GM12878 (cell line): ENCODE measurements around the gene IPO11. TPM values are rescaled to one million over a fixed set of nuclear protein-coding genes. Genes with fewer than 3 reads are reported as not detected.

Experiments
- ATAC-seq: fragments of 200-7000 bp; cut with Tn5 transposase; 3 replicates; pipeline ENCODE4 v1.9.1; 2020; ENCODE audit warnings: mild to moderate bottlenecking, moderate library complexity
- BruUV-seq: library from RNA; stranded (reverse); fragments of 400-500 nt; replicated peaks from 2 replicates; lab custom pipeline; 2021; lab: Mats Ljungman, UMichigan
- CTCF ChIA-PET: fragments of 300-600 bp; sonication (Branson Sonifier 250); formaldehyde crosslinking; extraction: SDS; loops from one replicate; lab custom pipeline; 2021; ENCODE audit warnings: inconsistent platforms; lab: Yijun Ruan, JAX
- POLR2A ChIA-PET: fragments of 350-600 bp; formaldehyde crosslinking; extraction: SDS; loops from one replicate; lab custom pipeline; 2021; ENCODE audit warnings: inconsistent platforms; lab: Charles Lee
- RAD21 ChIA-PET: fragments of 300-600 bp; sonication (Branson Sonifier 250); formaldehyde crosslinking; loops from one replicate; lab custom pipeline; 2023; ENCODE audit warnings: antibody characterized with exemption; ENCODE audit not compliant: unreplicated experiment; lab: Charles Lee
- SMC1A ChIA-PET: fragments of 300-600 bp; sonication (Branson Sonifier 250); formaldehyde crosslinking; loops from one replicate; lab custom pipeline; 2023; ENCODE audit not compliant: unreplicated experiment, uncharacterized antibody; lab: Charles Lee
- DNase-seq: peaks from one replicate; pipeline ENCODE4 v3.0.0-alpha.2; 2011; ENCODE audit warnings: low read depth, low spot score
- FAIRE-seq: peaks from 3 replicates; lab custom pipeline; 2011; peaks lifted over from hg19 to GRCh38; lab: Jason Lieb, UNC
- H2AFZ ChIP-seq: 2 replicates; pipeline ENCODE4 v1.6.0; 2011; ENCODE audit warnings: low read depth, low read length, control low read depth; ENCODE audit not compliant: control insufficient read depth
- H3K27ac ChIP-seq: 2 replicates; pipeline ENCODE4 v1.5.1; 2011; ENCODE audit warnings: control low read depth; ENCODE audit not compliant: control insufficient read depth, insufficient read depth
- H3K27me3 ChIP-seq, 2 experiments: replicated peaks in 1 of 2; 2 replicates each; pipeline versions ENCODE4 v1.6.0 to v1.6.1; 2011; ENCODE audit warnings: low read length in 1 of 2; ENCODE audit not compliant: control insufficient read depth in 2 of 2, insufficient read depth in 2 of 2
- H3K36me3 ChIP-seq, 2 experiments: 2 replicates each; pipeline ENCODE4 v1.5.1; 2011; ENCODE audit warnings: low read length in 1 of 2; ENCODE audit not compliant: control insufficient read depth in 2 of 2, insufficient read depth in 2 of 2
- H3K4me1 ChIP-seq: 2 replicates; pipeline ENCODE4 v1.6.1; 2011; ENCODE audit warnings: mild to moderate bottlenecking, low read length, moderate library complexity, mixed read lengths; ENCODE audit not compliant: control insufficient read depth, insufficient read depth
- H3K4me2 ChIP-seq: 2 replicates; pipeline ENCODE4 v1.6.0; 2011; ENCODE audit warnings: control low read depth; ENCODE audit not compliant: control insufficient read depth, insufficient read depth
- H3K4me3 ChIP-seq: fragments of 200-600 bp; sonication (generic); 2 replicates; pipeline ENCODE4 v1.5.1; 2016
- H3K79me2 ChIP-seq: 2 replicates; pipeline ENCODE4 v1.6.0; 2011; ENCODE audit warnings: low read length; ENCODE audit not compliant: control insufficient read depth, insufficient read depth
- H3K9ac ChIP-seq: 2 replicates; pipeline ENCODE4 v1.8.0; 2011; ENCODE audit warnings: low read length, control low read depth, mixed read lengths; ENCODE audit not compliant: control insufficient read depth, insufficient read depth
- H3K9me3 ChIP-seq: replicated peaks from 3 replicates; pipeline ENCODE4 v1.5.1; 2011; ENCODE audit warnings: mild to moderate bottlenecking, low read length; ENCODE audit not compliant: control insufficient read depth, insufficient read depth
- H4K20me1 ChIP-seq: 2 replicates; pipeline ENCODE4 v1.6.0; 2011; ENCODE audit not compliant: control insufficient read depth, insufficient read depth
- MYC ChIP-seq: IDR thresholded peaks from 2 replicates; pipeline ENCODE4 v1.6.1; 2011; ENCODE audit warnings: mild to moderate bottlenecking, low read length, moderate library complexity, inconsistent platforms; ENCODE audit not compliant: insufficient read depth, insufficient replicate concordance, insufficient read length, severe bottlenecking
- NKRF ChIP-seq: fragments of 450-650 bp; conservative IDR thresholded peaks from 2 replicates; pipeline ENCODE4 v1.6.1; 2017; ENCODE audit warnings: mild to moderate bottlenecking, moderate library complexity
- RAD21 ChIP-seq: IDR thresholded peaks from 2 replicates; pipeline ENCODE4 v1.6.1; 2011; ENCODE audit warnings: mild to moderate bottlenecking, low read depth, low read length, moderate library complexity; ENCODE audit not compliant: insufficient read depth
- ZNF24 ChIP-seq: fragments of 450-650 bp; IDR thresholded peaks from 2 replicates; pipeline ENCODE4 v1.6.1; 2017; ENCODE audit warnings: antibody characterized with exemption, mild to moderate bottlenecking
- WGBS: methylation state at CpG from one replicate; pipeline ENCODE4 v1.1.6; 2016; ENCODE audit warnings: low lambda C conversion rate; ENCODE audit not compliant: insufficient replicate concordance, insufficient coverage; ENCODE audit errors: missing lambda C conversion rate; 5-methylcytosine and 5-hydroxymethylcytosine counted together
- in situ Hi-C: fragments of 300-500 bp; cut with MboI; formaldehyde crosslinking; loops from 9 replicates; pipeline ENCODE4 v1.14.3; 2018; ENCODE audit warnings: mixed read lengths
- intact Hi-C: fragments of 100-400 bp; cut with micrococcal nuclease; formaldehyde crosslinking; loops from one replicate; pipeline ENCODE4 v1.14.2; 2022; ENCODE audit not compliant: unreplicated experiment
- polyA plus RNA-seq, 11 experiments: library from polyadenylated mRNA; depleted of rRNA in 4 of 11; unstranded in 6 of 11; stranded (reverse) in 5 of 11; fragments of >200 nt; fragmentation: Nextera tagmentation in 4 of 11; fragmentation: Illumina TruSeq in 1 of 11; extraction: Ambion mirVana in 4 of 11; extraction: Trizol in 1 of 11; gene quantifications; 1 replicate in 1 of 11; 2 replicates in 10 of 11; pipeline versions ENCODE4 v1.2.1 to v1.2.3, GENCODE V29; 2011 to 2016; ENCODE audit warnings: inconsistent platforms in 2 of 11, missing spikeins in 2 of 11, low read depth in 1 of 11
- total RNA-seq, 4 experiments: library from RNA; depleted of rRNA in 3 of 4; stranded (reverse); fragments of >200 nt in 3 of 4; fragmentation: Illumina TruSeq in 1 of 4; extraction: Trizol in 1 of 4; gene quantifications; 2 replicates each; pipeline versions ENCODE4 v1.2.1 to v1.2.3, GENCODE V29; 2013 to 2021
- TF ChIP-seq, protein P1 (sequence below): fragments of 450-650 bp; IDR thresholded peaks from 2 replicates; pipeline ENCODE4 v1.6.1; 2017; ENCODE audit warnings: mild to moderate bottlenecking, moderate library complexity

Gene IPO11
- total and polyA plus RNA-seq, 10 of the 15 experiments (the other 5 are each of a cell fraction or from before 2014, with no cell fraction given) = 14.1 to 49.3 (median 29.8) TPM

DNA sequence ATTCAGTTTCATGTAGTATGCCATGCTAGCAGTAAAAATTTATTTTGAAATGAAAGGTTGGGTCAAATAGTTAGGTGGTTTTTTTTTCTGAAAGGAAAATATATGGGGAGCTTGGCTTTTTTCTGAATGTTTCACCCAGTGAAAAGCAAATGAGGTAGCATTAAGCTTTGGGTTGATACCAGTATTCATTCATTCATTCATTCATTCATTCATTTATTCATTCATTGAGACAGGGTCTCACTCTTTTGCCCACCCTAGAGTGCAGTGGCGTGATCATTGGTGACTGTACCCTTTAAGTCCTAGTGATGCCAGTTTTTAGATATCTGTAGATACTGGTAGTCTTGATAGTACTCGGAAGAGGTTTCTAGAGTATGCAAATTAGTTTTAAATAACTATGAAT, 123.7 kb downstream of the IPO11 start:
- DNase-seq (no peak), FAIRE-seq (no peak), ATAC-seq (no peak)
- Histone ChIP-seq H3K9ac (no peak overlapping the region), H3K4me1 (no peaks in the 10 kb centered on the region), H3K27ac (no peak overlapping the region), H3K4me2 (no peak overlapping the region), H4K20me1 (no peaks in the 10 kb centered on the region), H3K4me3 (no peak overlapping the region), H2AFZ (no peak overlapping the region), H3K79me2 (no peaks in the 10 kb centered on the region), H3K27me3 (no peaks in the 10 kb centered on the region), H3K36me3 (peaks cover 0 to 8% of the 10 kb centered on the region in 2 experiments; a peak in 3 of 4 replicates), H3K9me3 (no peaks in the 10 kb centered on the region)
- CTCF ChIA-PET = no interaction called here
- BruUV-seq = no TSS peak
- in situ Hi-C loops = no loop called here
- intact Hi-C loops = no loop called here
- RAD21 ChIA-PET = no interaction called here
- POLR2A ChIA-PET = interaction anchor here (0.6 kb wide), 1 partner anchor 1209 kb away, joined by 5 read pairs; no protein-coding TSS in a partner anchor
- peak; percentile 78; the same call in 1 of the 2 replicates for TF ChIP-seq ZNF24
- no peak for TF ChIP-seq RAD21
- WGBS = 100% methylated on average over 2 of the region's 2 CpGs
- SMC1A ChIA-PET = no interaction called here

DNA sequence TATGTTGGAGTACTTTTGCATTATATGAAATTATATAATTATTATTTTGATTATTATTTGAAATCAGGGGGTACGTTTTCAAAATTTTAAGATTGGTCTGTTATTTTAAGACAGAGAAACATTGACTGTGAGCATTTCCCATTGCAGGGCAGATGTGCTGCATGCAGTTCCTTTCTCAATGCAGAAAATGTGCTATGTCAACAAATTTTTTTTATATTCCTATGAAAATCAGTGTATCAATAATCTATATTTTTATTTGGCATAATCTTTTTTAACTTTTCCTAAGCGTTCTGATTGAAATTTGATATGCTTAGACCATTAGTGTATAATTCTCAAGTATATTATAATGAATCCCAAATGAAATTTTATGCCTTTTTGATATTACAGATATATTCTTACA, 124.2 kb downstream of the IPO11 start:
- Histone ChIP-seq H4K20me1 (no peaks in the 10 kb centered on the region), H3K27me3 (no peaks in the 10 kb centered on the region), H3K27ac (no peak overlapping the region), H3K4me2 (no peak overlapping the region), H2AFZ (no peak overlapping the region), H3K9me3 (no peaks in the 10 kb centered on the region), H3K9ac (no peak overlapping the region), H3K36me3 (peaks cover 0 to 8% of the 10 kb centered on the region in 2 experiments; a peak in 3 of 4 replicates), H3K79me2 (no peaks in the 10 kb centered on the region), H3K4me3 (no peak overlapping the region), H3K4me1 (no peaks in the 10 kb centered on the region)
- CTCF ChIA-PET = no interaction called here
- BruUV-seq = no TSS peak
- no peak for FAIRE-seq
- TF ChIP-seq, protein P1, sequence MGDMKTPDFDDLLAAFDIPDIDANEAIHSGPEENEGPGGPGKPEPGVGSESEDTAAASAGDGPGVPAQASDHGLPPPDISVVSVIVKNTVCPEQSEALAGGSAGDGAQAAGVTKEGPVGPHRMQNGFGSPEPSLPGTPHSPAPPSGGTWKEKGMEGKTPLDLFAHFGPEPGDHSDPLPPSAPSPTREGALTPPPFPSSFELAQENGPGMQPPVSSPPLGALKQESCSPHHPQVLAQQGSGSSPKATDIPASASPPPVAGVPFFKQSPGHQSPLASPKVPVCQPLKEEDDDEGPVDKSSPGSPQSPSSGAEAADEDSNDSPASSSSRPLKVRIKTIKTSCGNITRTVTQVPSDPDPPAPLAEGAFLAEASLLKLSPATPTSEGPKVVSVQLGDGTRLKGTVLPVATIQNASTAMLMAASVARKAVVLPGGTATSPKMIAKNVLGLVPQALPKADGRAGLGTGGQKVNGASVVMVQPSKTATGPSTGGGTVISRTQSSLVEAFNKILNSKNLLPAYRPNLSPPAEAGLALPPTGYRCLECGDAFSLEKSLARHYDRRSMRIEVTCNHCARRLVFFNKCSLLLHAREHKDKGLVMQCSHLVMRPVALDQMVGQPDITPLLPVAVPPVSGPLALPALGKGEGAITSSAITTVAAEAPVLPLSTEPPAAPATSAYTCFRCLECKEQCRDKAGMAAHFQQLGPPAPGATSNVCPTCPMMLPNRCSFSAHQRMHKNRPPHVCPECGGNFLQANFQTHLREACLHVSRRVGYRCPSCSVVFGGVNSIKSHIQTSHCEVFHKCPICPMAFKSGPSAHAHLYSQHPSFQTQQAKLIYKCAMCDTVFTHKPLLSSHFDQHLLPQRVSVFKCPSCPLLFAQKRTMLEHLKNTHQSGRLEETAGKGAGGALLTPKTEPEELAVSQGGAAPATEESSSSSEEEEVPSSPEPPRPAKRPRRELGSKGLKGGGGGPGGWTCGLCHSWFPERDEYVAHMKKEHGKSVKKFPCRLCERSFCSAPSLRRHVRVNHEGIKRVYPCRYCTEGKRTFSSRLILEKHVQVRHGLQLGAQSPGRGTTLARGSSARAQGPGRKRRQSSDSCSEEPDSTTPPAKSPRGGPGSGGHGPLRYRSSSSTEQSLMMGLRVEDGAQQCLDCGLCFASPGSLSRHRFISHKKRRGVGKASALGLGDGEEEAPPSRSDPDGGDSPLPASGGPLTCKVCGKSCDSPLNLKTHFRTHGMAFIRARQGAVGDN = no peak
- no peak for TF ChIP-seq NKRF
- TF ChIP-seq MYC = no peak
- intact Hi-C loops = no loop called here
- in situ Hi-C loops = no loop called here
- SMC1A ChIA-PET = no interaction called here
- DNase-seq = no peak
- RAD21 ChIA-PET = no interaction called here
- WGBS = 96% methylated on average over 2 of the region's 2 CpGs
- ATAC-seq = no peak
- POLR2A ChIA-PET = no interaction called here
